SK-N-SH (cell line): ENCODE measurements around the gene FBXL7. TPM values are rescaled to one million over a fixed set of nuclear protein-coding genes. Genes with fewer than 3 reads are reported as not detected.

ENCODE experiments used
- CTCF ChIA-PET: fragments of 300-600, 350-600 bp; formaldehyde crosslinking; extraction: SDS; loops from one replicate; lab custom pipeline; 2021; lab: Yijun Ruan, JAX
- POLR2A ChIA-PET: fragments of 350-600 bp; sonication (Branson Sonifier 250); formaldehyde crosslinking; extraction: SDS; loops from one replicate; lab custom pipeline; 2020; ENCODE audit warnings: antibody characterized with exemption, inconsistent platforms; lab: Yijun Ruan, JAX
- DNase-seq: peaks from one replicate; pipeline ENCODE4 v3.0.0; 2012
- H2AFZ ChIP-seq: fragments of 200-600 bp; sonication (generic); 2 replicates; pipeline ENCODE4 v1.8.1; 2016; ENCODE audit warnings: antibody characterized with exemption, mild to moderate bottlenecking, low read depth
- H3F3A ChIP-seq: fragments of 200-600 bp; sonication (generic); replicated peaks from 2 replicates; pipeline ENCODE3; 2016; ENCODE audit warnings: antibody characterized with exemption, mild to moderate bottlenecking; ENCODE audit not compliant: insufficient read depth
- H3K27ac ChIP-seq, 2 experiments: fragments of 200-500 bp in 1 of 2; fragments of 200-600 bp in 1 of 2; sonication (Bioruptor generic) in 1 of 2; sonication (generic), shearing (Covaris generic) in 1 of 2; 2 replicates each; pipeline versions ENCODE4 v1.5.1 to v1.6.1; 2014 to 2016; ENCODE audit warnings: low read depth in 2 of 2, inconsistent platforms in 1 of 2, low read length in 1 of 2, mild to moderate bottlenecking in 1 of 2, mixed read lengths in 1 of 2
- H3K27me3 ChIP-seq: fragments of 200-600 bp; sonication (generic), shearing (Covaris generic); 2 replicates; pipeline ENCODE4 v1.6.1; 2016; ENCODE audit warnings: mixed run types; ENCODE audit not compliant: insufficient read depth
- H3K36me3 ChIP-seq, 2 experiments: fragments of 200-500 bp in 1 of 2; fragments of 200-600 bp in 1 of 2; sonication (Bioruptor generic) in 1 of 2; sonication (generic) in 1 of 2; replicated peaks in 1 of 2; 2 replicates each; pipeline versions ENCODE3 to v1.5.1; 2014 to 2016; ENCODE audit warnings: low read length in 1 of 2, mild to moderate bottlenecking in 1 of 2; ENCODE audit not compliant: insufficient read depth in 2 of 2, control insufficient read depth in 1 of 2
- H3K4me1 ChIP-seq, 2 experiments: fragments of 200-500 bp in 1 of 2; fragments of 200-600 bp in 1 of 2; sonication (Bioruptor generic) in 1 of 2; sonication (generic), shearing (Covaris generic) in 1 of 2; 2 replicates each; pipeline versions ENCODE4 v1.5.1 to v1.6.1; 2014 to 2016; ENCODE audit warnings: low read depth in 1 of 2, low read length in 1 of 2, mixed run types in 1 of 2; ENCODE audit not compliant: insufficient read depth in 2 of 2, control insufficient read depth in 1 of 2
- H3K4me2 ChIP-seq: fragments of 200-600 bp; sonication (generic), shearing (Covaris generic); 2 replicates; pipeline ENCODE4 v1.6.1; 2017; ENCODE audit warnings: mixed run types
- H3K4me3 ChIP-seq, 2 experiments: fragments of 200-500 bp in 1 of 2; fragments of 200-600 bp in 1 of 2; sonication (Bioruptor generic) in 1 of 2; sonication (generic), shearing (Covaris generic) in 1 of 2; 2 replicates each; pipeline versions ENCODE4 v1.5.1 to v1.8.1; 2014 to 2016; ENCODE audit warnings: low read depth in 2 of 2, inconsistent platforms in 1 of 2, low read length in 1 of 2, mild to moderate bottlenecking in 1 of 2, mixed read lengths in 1 of 2, moderate library complexity in 1 of 2
- H3K79me2 ChIP-seq: fragments of 200-600 bp; sonication (generic); 2 replicates; pipeline ENCODE4 v1.8.1; 2017; ENCODE audit warnings: mild to moderate bottlenecking; ENCODE audit not compliant: insufficient read depth
- H3K9ac ChIP-seq: fragments of 200-600 bp; sonication (generic); 2 replicates; pipeline ENCODE4 v1.6.1; 2017; ENCODE audit warnings: mixed run types
- H3K9me2 ChIP-seq: fragments of 200-600 bp; sonication (generic); 2 replicates; pipeline ENCODE4 v1.6.1; 2017; ENCODE audit warnings: mixed run types
- H3K9me3 ChIP-seq: fragments of 200-600 bp; sonication (generic); 2 replicates; pipeline ENCODE4 v1.6.1; 2017; ENCODE audit warnings: mixed run types, mild to moderate bottlenecking, moderate library complexity
- H4K20me1 ChIP-seq: fragments of 200-600 bp; sonication (generic); 2 replicates; pipeline ENCODE4 v1.6.1; 2017; ENCODE audit warnings: mild to moderate bottlenecking, mixed run types; ENCODE audit not compliant: insufficient read depth
- CHD2 ChIP-seq: fragments of 150-350 bp; IDR thresholded peaks from 2 replicates; pipeline ENCODE4 v1.6.1; 2018; ENCODE audit warnings: low read length; ENCODE audit not compliant: partially characterized antibody
- CTCF ChIP-seq: fragments of 200-600 bp; sonication (generic); IDR thresholded peaks from 2 replicates; pipeline ENCODE4 v1.6.1; 2017; ENCODE audit warnings: antibody characterized with exemption, mild to moderate bottlenecking, moderate library complexity
- ELF1 ChIP-seq: IDR thresholded peaks from 2 replicates; pipeline ENCODE4 v1.4.0; 2012
- EP300 ChIP-seq, 2 experiments: IDR thresholded peaks; 2 replicates each; pipeline versions ENCODE4 v1.4.0 to v1.6.1; 2012; ENCODE audit warnings: borderline replicate concordance in 1 of 2, low read depth in 1 of 2, low read length in 1 of 2
- FOSL2 ChIP-seq: IDR thresholded peaks from 2 replicates; pipeline ENCODE4 v1.4.0; 2012; ENCODE audit warnings: low read depth, mild to moderate bottlenecking, moderate library complexity, borderline replicate concordance
- GATA2 ChIP-seq: sonication (generic); formaldehyde crosslinking; IDR thresholded peaks from 2 replicates; pipeline ENCODE4 v1.5.0; 2020; ENCODE audit warnings: mild to moderate bottlenecking, missing genetic modification reagents
- JUND ChIP-seq: IDR thresholded peaks from 2 replicates; pipeline ENCODE4 v1.4.0; 2012
- MXI1 ChIP-seq: IDR thresholded peaks from 2 replicates; pipeline ENCODE4 v1.6.1; 2012; ENCODE audit warnings: mild to moderate bottlenecking, low read depth, low read length, improper control_type of control experiment
- NFIC ChIP-seq: IDR thresholded peaks from 2 replicates; pipeline ENCODE4 v1.4.0; 2012; ENCODE audit warnings: borderline replicate concordance
- RCOR1 ChIP-seq: fragments of 150-350 bp; IDR thresholded peaks from 2 replicates; pipeline ENCODE4 v1.6.1; 2017; ENCODE audit warnings: antibody characterized with exemption, low read length
- RFX5 ChIP-seq: IDR thresholded peaks from 2 replicates; pipeline ENCODE4 v1.6.1; 2012; ENCODE audit warnings: mild to moderate bottlenecking, improper control_type of control experiment, low read length
- RXRA ChIP-seq: IDR thresholded peaks from 2 replicates; pipeline ENCODE4 v1.4.0; 2012; ENCODE audit warnings: low read depth, mild to moderate bottlenecking, borderline replicate concordance
- SIN3A ChIP-seq: IDR thresholded peaks from 2 replicates; pipeline ENCODE4 v1.6.1; 2012; ENCODE audit warnings: low read depth, mild to moderate bottlenecking, low read length, moderate library complexity, borderline replicate concordance
- SMC3 ChIP-seq: IDR thresholded peaks from 2 replicates; pipeline ENCODE4 v1.6.1; 2012; ENCODE audit warnings: low read depth, low read length, improper control_type of control experiment
- TEAD4 ChIP-seq: IDR thresholded peaks from 2 replicates; pipeline ENCODE4 v1.4.0; 2012; ENCODE audit warnings: mild to moderate bottlenecking, borderline replicate concordance; ENCODE audit not compliant: insufficient read depth
- USF1 ChIP-seq: IDR thresholded peaks from 2 replicates; pipeline ENCODE4 v1.4.0; 2012; ENCODE audit warnings: low read depth, borderline replicate concordance
- USF2 ChIP-seq: fragments of 150-350 bp; IDR thresholded peaks from 2 replicates; pipeline ENCODE4 v1.6.1; 2017; ENCODE audit warnings: antibody characterized with exemption, low read length, low read depth, borderline replicate concordance
- ZBTB33 ChIP-seq: IDR thresholded peaks from 2 replicates; pipeline ENCODE4 v1.4.0; 2012; ENCODE audit warnings: low read depth, borderline replicate concordance
- WGBS: methylation state at CpG from one replicate; pipeline ENCODE4 v1.1.6; 2017; ENCODE audit warnings: low lambda C conversion rate; 5-methylcytosine and 5-hydroxymethylcytosine counted together
- polyA plus RNA-seq, 3 experiments: library from polyadenylated mRNA; depleted of rRNA; stranded (reverse); fragments of >200 nt; gene quantifications; 2 replicates each; pipeline ENCODE4 v1.2.3, GENCODE V29; 2012

Gene FBXL7
- polyA plus RNA-seq, 1 of the 3 experiments (the other 2 are of a cell fraction), result 7.0 TPM

- CTCF ChIA-PET, result interaction anchor here (0.7 kb wide), 1 partner anchor 158 kb away, joined by 3 read pairs; no protein-coding TSS in a partner anchor
- Histone ChIP-seq H3K4me3 (no peak overlapping the region), H3K79me2 (0 out of 2 replicates have a peak, but pooled peaks cover 3% of the 10 kb centered on the region), H3K27me3 (no peaks in the 10 kb centered on the region), H4K20me1 (no peaks in the 10 kb centered on the region), H3K36me3 (peaks cover 0 to 2% of the 10 kb centered on the region in 2 experiments), H2AFZ (no peak overlapping the region), H3K9me2 (no peaks in the 10 kb centered on the region), H3K9me3 (no peaks in the 10 kb centered on the region), H3K27ac (no peak overlapping the region), H3K4me1 (peaks cover 4% of the 10 kb centered on the region in 2 experiments; a peak in 2 of 4 replicates), H3F3A (peaks cover 7% of the 10 kb centered on the region)
- POLR2A ChIA-PET, result no interaction called here
- DNase-seq, result no peak
- TF ChIP-seq FOSL2 (0 out of 2 replicates have a peak, but pooled peaks have one; percentile 13), USF1 (no peak)
- TF ChIP-seq, all 33 proteins: peak for 1
- H3K4me2 ChIP-seq, result no peak overlapping the region
- H3K9ac ChIP-seq, result no peak overlapping the region
Measured at GRCh38 chr5:15566789-15567188, 66.8 kb downstream of the FBXL7 start.

GRCh38 chr5:15570491-15570890 lies 70.5 kb downstream of the FBXL7 start:
- Histone ChIP-seq H2AFZ (no peak overlapping the region), H3K36me3 (no peaks in the 10 kb centered on the region), H4K20me1 (no peaks in the 10 kb centered on the region), H3K4me3 (no peak overlapping the region), H3K27ac (no peak overlapping the region), H3K9me2 (no peaks in the 10 kb centered on the region), H3K9me3 (no peaks in the 10 kb centered on the region), H3F3A (peaks cover 7% of the 10 kb centered on the region), H3K27me3 (no peaks in the 10 kb centered on the region), H3K4me2 (no peak overlapping the region), H3K4me1 (peaks cover 4 to 16% of the 10 kb centered on the region in 2 experiments; a peak in 2 of 4 replicates), H3K9ac (no peak overlapping the region), H3K79me2 (peaks cover 10% of the 10 kb centered on the region; the same call in 1 of the 2 replicates)
- POLR2A ChIA-PET, result no interaction called here
- DNase-seq, result no peak
- WGBS, result 94% methylated on average over 5 of the region's 5 CpGs
- TF ChIP-seq GATA2 (CRISPR knock-in tag), result no peak
- no peak for TF ChIP-seq SIN3A
- TF ChIP-seq TEAD4, result no peak
- no peak for TF ChIP-seq RCOR1
- no peak for TF ChIP-seq RXRA
- TF ChIP-seq ZBTB33, result no peak
- TF ChIP-seq NFIC, result no peak
- no peak for TF ChIP-seq JUND
- TF ChIP-seq SMC3, result no peak
- no peak for TF ChIP-seq ELF1
- no peak for TF ChIP-seq CHD2
- TF ChIP-seq USF1, result no peak
- TF ChIP-seq MXI1, result no peak
- TF ChIP-seq RFX5, result no peak
- TF ChIP-seq CTCF, result no peak
- no peak for TF ChIP-seq USF2
- TF ChIP-seq EP300 (IDR thresholded peaks at IDR 0.05; ENCODE audit: borderline replicate concordance in 1 of 2, low read depth in 1 of 2, low read length in 1 of 2), result no peak
- no peak for TF ChIP-seq FOSL2
- CTCF ChIA-PET, result no interaction called here
